ENCODE data around the gene AGAP3. TPM values are rescaled to one million over a fixed set of nuclear protein-coding genes. Genes with fewer than 3 reads are reported as not detected.

Gene AGAP3
- total and polyA plus RNA-seq, 2 donors (not counting 1 experiment from before 2014, with no cell fraction given) = 21.1 to 22.3 TPM

DNA sequence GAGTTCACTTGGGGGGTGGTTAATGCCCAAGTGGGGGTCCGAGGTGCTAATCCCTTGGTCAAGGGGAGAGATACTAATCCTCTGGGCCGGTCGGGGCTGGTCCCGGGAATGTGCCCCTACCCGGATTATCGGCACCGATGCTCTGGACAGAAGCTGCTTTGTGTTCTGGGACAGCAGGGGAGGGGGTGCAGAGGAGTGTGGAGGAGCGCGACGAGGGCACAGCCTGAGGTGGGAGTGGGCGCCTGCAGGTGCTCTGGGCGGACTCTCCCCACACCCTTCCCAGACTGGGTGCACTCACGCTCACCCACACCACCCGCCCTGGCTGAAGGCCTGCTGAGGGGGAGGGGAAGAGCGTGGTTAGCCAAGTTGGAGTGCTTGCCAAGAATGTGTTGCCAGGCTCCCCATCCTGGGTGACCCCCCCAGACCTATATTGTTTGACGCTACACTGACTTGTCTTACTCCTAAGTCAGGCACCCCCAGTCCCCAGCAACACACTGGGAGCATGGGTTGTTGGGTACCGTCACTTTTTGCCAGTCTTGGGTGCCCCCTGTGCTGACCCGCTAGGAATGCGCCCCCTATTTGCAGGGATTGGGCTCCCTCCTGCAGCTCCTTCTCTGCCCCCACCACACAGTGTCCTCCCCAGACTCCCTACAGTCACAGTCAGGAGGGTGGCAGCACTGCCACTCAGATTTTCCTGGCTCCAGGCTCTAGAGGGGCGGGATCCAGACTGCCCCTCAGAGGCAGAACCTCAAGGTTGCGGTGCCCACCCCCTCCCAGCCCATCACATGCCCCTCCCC, 25.7 kb upstream of the AGAP3 start:
- Histone ChIP-seq H3K36me3 (replicated peaks in 1 of 2; ENCODE audit: control extremely low read depth in 1 of 2, control insufficient read depth in 1 of 2, extremely low read depth in 1 of 2, insufficient read depth in 2 of 2, low read length in 1 of 2) (peaks cover 0 to 16% of the 10 kb centered on the region in 2 experiments), H3K4me1 (ENCODE audit: control insufficient read depth in 2 of 2, insufficient read depth in 2 of 2, low read length in 2 of 2) (peaks cover 23 to 40% of the 10 kb centered on the region in 2 donors), H3K9me3 (ENCODE audit: control extremely low read depth in 1 of 3, control insufficient read depth in 2 of 3, insufficient read depth in 1 of 3, low read length in 2 of 3) (no peaks in the 10 kb centered on the region), H3K27ac (ENCODE audit: low read length in 2 of 2) (peak overlapping the region in 1 of 2 donors; percentile 82), H3K4me2 (replicated peaks; ENCODE audit: low read depth, low read length, poor library complexity, severe bottlenecking) (peak overlapping the region; percentile 100), H3K4me3 (ENCODE audit: control extremely low read depth in 1 of 5, extremely low read depth in 1 of 5, insufficient read depth in 1 of 5, low read depth in 2 of 5, low read length in 4 of 5) (peak overlapping the region in 4 of 5 experiments; percentile 72 to 90 (median 79)), H3K79me2 (ENCODE audit: control insufficient read depth, insufficient read depth, low read length) (peaks cover 37% of the 10 kb centered on the region), H2AFZ (ENCODE audit: insufficient read depth, low read depth, low read length, poor library complexity, severe bottlenecking) (peak overlapping the region; percentile 98), H3K9ac (ENCODE audit: low read length) (peak overlapping the region; percentile 89), H3K27me3 (replicated peaks in 1 of 4; ENCODE audit: control extremely low read depth in 1 of 4, control insufficient read depth in 3 of 4, insufficient read depth in 4 of 4, low read length in 3 of 4) (no peaks in the 10 kb centered on the region), H4K20me1 (ENCODE audit: control insufficient read depth, insufficient read depth, low read length, poor library complexity, severe bottlenecking) (peaks cover 32% of the 10 kb centered on the region)
- no peak for DNase-seq
- CTCF ChIA-PET = interaction anchor here (1.2 to 2.2 kb wide), 3 partner anchors 24 to 50 kb away, joined by 3 to 4 read pairs (median 4); no protein-coding TSS in a partner anchor
- Mint-ChIP-seq H3K27me3 (no peaks in the 10 kb centered on the region), H3K4me3 (peak overlapping the region; percentile 96), H3K27ac (peak overlapping the region; percentile 59), H3K4me1 (peaks cover 36% of the 10 kb centered on the region), H3K9me3 (ENCODE audit: insufficient read depth) (no peaks in the 10 kb centered on the region)
- 18% methylated on average over 11 of the region's 21 CpGs for WGBS (ENCODE audit: insufficient coverage)
- TF ChIP-seq CTCF (IDR thresholded peaks at IDR 0.05) (no peak), EZH2 (IDR thresholded peaks at IDR 0.05; ENCODE audit: borderline replicate concordance, insufficient read depth, low read depth, low read length, poor library complexity, severe bottlenecking) (no peak)
- intact Hi-C loops (cut with micrococcal nuclease) = no loop called here
- ATAC-seq (ENCODE audit: low read depth) = no peak
- POLR2A ChIA-PET = interaction anchor here (0.7 kb wide), 2 partner anchors 23 to 106 kb away, joined by 3 read pairs; partner anchors contain the start of gene TMUB1
